ENCODE data around the gene CMTM8. TPM values are rescaled to one million over a fixed set of nuclear protein-coding genes. Genes with fewer than 3 reads are reported as not detected.

Gene CMTM8
- total RNA-seq, 1 donor from 2014 or later = 7.5 TPM

DNA sequence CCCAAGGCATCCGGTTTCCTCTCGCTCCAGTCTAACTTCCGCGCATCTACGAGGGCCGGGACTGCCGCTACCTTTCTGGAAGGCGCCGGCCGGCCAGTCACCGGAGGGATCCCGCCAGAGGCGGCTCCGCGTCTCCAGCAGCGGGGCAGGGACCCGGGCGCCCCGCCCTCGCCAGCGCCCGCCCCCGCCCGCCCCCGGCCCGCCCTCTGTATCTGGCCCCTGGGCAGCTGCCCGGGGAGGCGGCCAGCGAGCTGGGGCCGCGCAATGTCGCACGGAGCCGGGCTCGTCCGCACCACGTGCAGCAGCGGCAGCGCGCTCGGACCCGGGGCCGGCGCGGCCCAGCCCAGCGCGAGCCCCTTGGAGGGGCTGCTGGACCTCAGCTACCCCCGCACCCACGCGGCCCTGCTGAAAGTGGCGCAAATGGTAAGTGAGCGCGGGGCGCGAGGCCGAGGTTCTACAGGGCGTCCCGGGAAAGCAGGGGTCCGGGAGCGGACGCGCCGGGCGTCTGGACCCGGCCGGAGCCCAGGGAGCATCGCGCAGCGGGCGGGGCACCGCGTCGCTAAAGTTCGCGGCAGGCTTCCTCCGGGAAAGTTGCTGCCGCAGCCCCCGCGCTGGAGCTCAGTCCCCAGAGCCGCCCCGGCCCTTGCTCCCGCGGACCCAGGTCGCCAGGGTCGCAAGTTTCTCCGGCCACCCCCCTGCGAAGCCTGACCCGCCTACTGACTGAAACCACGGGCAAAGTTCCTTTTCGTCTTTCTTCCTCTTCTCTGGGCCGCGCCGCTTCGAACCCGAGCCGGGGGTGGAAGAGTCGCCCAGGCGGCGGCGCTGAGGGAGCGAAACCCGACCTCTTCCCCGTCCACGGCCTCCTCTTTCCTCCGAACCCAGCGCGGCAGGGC lies 153.4 kb downstream of the CMTM8 start, which contains the start of gene CMTM7:
TSS of gene CMTM7 (plus strand) at position 211 of the 893 bp plus-strand sequence. CDS start at position 265, 54 bp downstream.
- TF ChIP-seq, protein P1, sequence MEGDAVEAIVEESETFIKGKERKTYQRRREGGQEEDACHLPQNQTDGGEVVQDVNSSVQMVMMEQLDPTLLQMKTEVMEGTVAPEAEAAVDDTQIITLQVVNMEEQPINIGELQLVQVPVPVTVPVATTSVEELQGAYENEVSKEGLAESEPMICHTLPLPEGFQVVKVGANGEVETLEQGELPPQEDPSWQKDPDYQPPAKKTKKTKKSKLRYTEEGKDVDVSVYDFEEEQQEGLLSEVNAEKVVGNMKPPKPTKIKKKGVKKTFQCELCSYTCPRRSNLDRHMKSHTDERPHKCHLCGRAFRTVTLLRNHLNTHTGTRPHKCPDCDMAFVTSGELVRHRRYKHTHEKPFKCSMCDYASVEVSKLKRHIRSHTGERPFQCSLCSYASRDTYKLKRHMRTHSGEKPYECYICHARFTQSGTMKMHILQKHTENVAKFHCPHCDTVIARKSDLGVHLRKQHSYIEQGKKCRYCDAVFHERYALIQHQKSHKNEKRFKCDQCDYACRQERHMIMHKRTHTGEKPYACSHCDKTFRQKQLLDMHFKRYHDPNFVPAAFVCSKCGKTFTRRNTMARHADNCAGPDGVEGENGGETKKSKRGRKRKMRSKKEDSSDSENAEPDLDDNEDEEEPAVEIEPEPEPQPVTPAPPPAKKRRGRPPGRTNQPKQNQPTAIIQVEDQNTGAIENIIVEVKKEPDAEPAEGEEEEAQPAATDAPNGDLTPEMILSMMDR (IDR thresholded peaks at IDR 0.05; ENCODE audit: insufficient read depth, low read length, poor library complexity, severe bottlenecking) = no peak
- no peak for DNase-seq (ENCODE audit: low read depth)
- no peaks in the 10 kb centered on the region for H3K36me3 ChIP-seq (ENCODE audit: control insufficient read depth, insufficient read depth, low read length)
- H3K27me3 ChIP-seq (ENCODE audit: control insufficient read depth, insufficient read depth, low read length) = no peaks in the 10 kb centered on the region
- H3K4me3 ChIP-seq (ENCODE audit: low read depth, low read length) = peak within 1 kb of the TSS; percentile 88

DNA sequence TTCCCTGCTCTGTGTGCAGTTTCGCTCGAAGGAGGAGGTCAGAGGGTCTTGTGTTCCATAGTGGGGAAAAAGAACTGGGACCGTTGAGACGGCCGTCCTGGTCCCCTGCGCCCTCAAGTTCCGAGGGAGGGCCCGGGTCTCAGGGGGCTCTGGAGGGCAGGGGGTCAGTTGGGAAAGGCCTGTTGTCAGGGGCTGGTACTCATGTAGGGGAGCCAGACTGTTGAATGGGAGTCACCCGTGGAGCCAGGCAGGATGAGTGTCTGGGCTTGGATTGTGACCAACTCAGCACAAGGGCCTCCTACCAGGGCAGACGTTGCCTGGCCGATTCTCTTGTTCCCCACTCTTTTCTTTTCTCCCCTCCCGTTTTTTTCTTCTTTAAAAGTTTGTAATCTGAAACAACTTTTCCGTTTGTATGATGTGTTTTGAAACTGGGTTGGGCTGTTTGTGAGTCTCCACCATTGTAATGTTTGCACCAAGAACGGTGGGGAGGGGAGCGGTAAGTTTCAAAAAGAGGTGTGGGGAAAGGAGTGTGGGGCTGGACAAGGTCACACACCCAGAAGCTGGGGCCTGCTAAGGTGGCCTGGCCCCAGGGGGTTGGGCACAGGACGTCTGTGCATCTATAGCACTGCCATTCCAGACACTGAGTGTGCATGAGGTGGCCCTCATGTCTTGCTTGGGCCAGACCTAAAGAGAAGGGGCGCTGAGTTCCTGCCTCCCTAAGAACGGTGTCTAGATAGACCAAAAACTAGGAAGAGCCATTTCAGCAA lies 154.2 kb downstream of the CMTM8 start:
- TF ChIP-seq, protein P1 (IDR thresholded peaks at IDR 0.05; ENCODE audit: insufficient read depth, low read length, poor library complexity, severe bottlenecking) = no peak
- no peaks in the 10 kb centered on the region for H3K27me3 ChIP-seq (ENCODE audit: control insufficient read depth, insufficient read depth, low read length)
- peak overlapping the region; percentile 88 for H3K4me3 ChIP-seq (ENCODE audit: low read depth, low read length)
- no peak for DNase-seq (ENCODE audit: low read depth)
- no peaks in the 10 kb centered on the region for H3K36me3 ChIP-seq (ENCODE audit: control insufficient read depth, insufficient read depth, low read length)

DNA sequence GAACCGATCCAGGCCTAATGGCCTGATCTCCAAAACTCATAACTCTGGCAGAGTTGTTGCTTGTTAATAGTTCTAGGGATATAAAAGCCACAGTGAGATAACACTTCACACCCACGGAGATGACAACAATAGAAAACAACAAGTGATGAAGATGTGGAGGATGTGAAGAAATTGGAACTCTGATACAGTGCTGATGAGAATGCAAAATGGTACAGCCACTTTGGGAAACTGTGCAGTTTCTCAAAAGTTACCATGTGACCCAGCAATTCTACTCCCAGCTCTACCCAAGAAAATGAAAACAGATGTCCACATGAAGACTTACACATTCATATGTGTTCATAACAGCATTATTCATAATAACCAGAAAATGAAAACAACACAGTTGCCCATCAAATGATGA lies 157.0 kb downstream of the CMTM8 start:
- TF ChIP-seq, protein P1 (IDR thresholded peaks at IDR 0.05; ENCODE audit: insufficient read depth, low read length, poor library complexity, severe bottlenecking) = no peak
- Histone ChIP-seq H3K36me3 (ENCODE audit: control insufficient read depth, insufficient read depth, low read length) (no peaks in the 10 kb centered on the region), H3K27me3 (ENCODE audit: control insufficient read depth, insufficient read depth, low read length) (no peaks in the 10 kb centered on the region), H3K4me3 (ENCODE audit: low read depth, low read length) (no peak overlapping the region)
- DNase-seq (ENCODE audit: low read depth) = no peak

DNA sequence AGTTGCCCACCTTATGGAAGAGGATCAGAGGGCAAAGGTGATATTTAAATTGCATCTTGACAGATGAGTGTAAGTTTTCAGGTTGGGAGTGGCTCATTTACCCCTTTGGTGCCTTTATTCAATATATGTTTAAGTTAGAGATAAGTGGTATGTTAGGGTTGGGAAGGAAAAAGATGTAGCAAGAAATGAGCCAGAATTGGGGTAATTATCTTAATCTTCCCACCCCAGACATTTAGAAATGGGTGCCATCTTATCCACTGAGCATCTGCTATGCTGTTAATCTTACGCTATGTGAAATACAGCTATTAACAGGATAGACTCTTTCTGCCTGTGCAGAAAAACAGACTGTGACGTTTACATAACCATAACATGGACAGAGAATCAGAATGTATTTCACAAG lies 159.5 kb downstream of the CMTM8 start:
- TF ChIP-seq, protein P1 (IDR thresholded peaks at IDR 0.05; ENCODE audit: insufficient read depth, low read length, poor library complexity, severe bottlenecking) = no peak
- H3K4me3 ChIP-seq (ENCODE audit: low read depth, low read length) = no peak overlapping the region
- H3K36me3 ChIP-seq (ENCODE audit: control insufficient read depth, insufficient read depth, low read length) = no peaks in the 10 kb centered on the region
- H3K27me3 ChIP-seq (ENCODE audit: control insufficient read depth, insufficient read depth, low read length) = no peaks in the 10 kb centered on the region
- no peak for DNase-seq (ENCODE audit: low read depth)

DNA sequence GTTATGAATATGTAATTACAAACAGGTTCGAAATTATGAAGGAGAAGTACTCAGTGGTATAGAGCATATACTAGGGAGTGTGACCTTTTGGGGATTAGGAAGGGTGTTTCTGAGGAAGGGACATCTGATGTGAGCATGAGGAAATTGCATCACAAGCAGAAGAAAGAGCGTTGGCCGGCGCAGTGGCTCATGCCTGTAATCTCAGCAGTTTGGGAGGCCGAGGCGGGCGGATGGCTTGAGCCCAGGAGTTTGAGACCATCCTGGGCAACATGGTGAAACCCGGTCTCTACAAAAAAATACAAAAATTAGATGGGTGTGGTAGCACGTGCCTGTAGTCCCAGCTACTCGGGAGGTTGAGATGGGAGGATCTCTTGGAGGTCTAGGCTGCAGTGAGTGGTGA lies 160.1 kb downstream of the CMTM8 start:
- TF ChIP-seq, protein P1 (IDR thresholded peaks at IDR 0.05; ENCODE audit: insufficient read depth, low read length, poor library complexity, severe bottlenecking) = no peak

More for the DNA sequence above, 160.1 kb downstream of the CMTM8 start:
- H3K36me3 ChIP-seq (ENCODE audit: control insufficient read depth, insufficient read depth, low read length) = no peaks in the 10 kb centered on the region
- DNase-seq (ENCODE audit: low read depth) = no peak
- no peak overlapping the region for H3K4me3 ChIP-seq (ENCODE audit: low read depth, low read length)
- H3K27me3 ChIP-seq (ENCODE audit: control insufficient read depth, insufficient read depth, low read length) = no peaks in the 10 kb centered on the region
